ENCODE results near the gene KIF26A.

GRCh38 chr14:104098272-104099095, 39.9 kb upstream of the KIF26A start:
- no peak for TF ChIP-seq CTCF (tag by site-specific recombination; IDR thresholded peaks at IDR 0.05)
- no peak for TF ChIP-seq ZBTB17 (tag by site-specific recombination; IDR thresholded peaks at IDR 0.05)
- TF ChIP-seq TCF7L2 (IDR thresholded peaks at IDR 0.05; ENCODE audit: borderline replicate concordance, low read depth, low read length) = no peak
- no peak for TF ChIP-seq ZNF138 (tag by site-specific recombination; IDR thresholded peaks at IDR 0.05; ENCODE audit: borderline replicate concordance)
- TF ChIP-seq ZNF621 (tag by site-specific recombination; IDR thresholded peaks at IDR 0.05) = no peak
- no peak for TF ChIP-seq ZNF596 (tag by site-specific recombination; IDR thresholded peaks at IDR 0.05)
- no peak for TF ChIP-seq ZNF510 (tag by site-specific recombination; IDR thresholded peaks at IDR 0.05; ENCODE audit: insufficient replicate concordance)
- no peak for TF ChIP-seq ZNF24 (tag by site-specific recombination; IDR thresholded peaks at IDR 0.05)
- TF ChIP-seq GLIS1 (tag by site-specific recombination; IDR thresholded peaks at IDR 0.05) = no peak
- no peak for TF ChIP-seq ZNF704 (tag by site-specific recombination; IDR thresholded peaks at IDR 0.05)
- no peak for TF ChIP-seq ZNF626 (tag by site-specific recombination; IDR thresholded peaks at IDR 0.05)
- no peak for TF ChIP-seq ZNF23 (tag by site-specific recombination; IDR thresholded peaks at IDR 0.05; ENCODE audit: borderline replicate concordance)
- no peak for TF ChIP-seq REST (tag by site-specific recombination; IDR thresholded peaks at IDR 0.05)
- no peak for TF ChIP-seq SETDB1 (IDR thresholded peaks at IDR 0.05; ENCODE audit: insufficient read length, low read length)

All from HEK293 (cell line).